ENCODE data around the gene ABCA12. TPM values are rescaled to one million over a fixed set of nuclear protein-coding genes. Genes with fewer than 3 reads are reported as not detected.
"Not testable (repeated sequence)": the region's sequence is repeated elsewhere in the genome, so short reads cannot be mapped to it uniquely, and the experiment has no call there.

Gene ABCA12
- not detected for total RNA-seq
- long read RNA-seq: 0 reads

GRCh38 chr2:215138479-215138878, at the start of gene ABCA12:
TSS of gene ABCA12 (minus strand) at chr2:215138626. CDS start at chr2:215138208, 418 bp downstream.
- DNase-seq (ENCODE audit: low spot score): no peak

GRCh38 chr2:215188078-215188477, 49.7 kb upstream of the ABCA12 start:
- no peak for DNase-seq (ENCODE audit: low spot score)

- no peak for DNase-seq (ENCODE audit: low spot score)
These were observed 47.6 kb upstream of the ABCA12 start for GRCh38 chr2:215186021-215186420.

GRCh38 chr2:215178121-215178520, 39.7 kb upstream of the ABCA12 start:
- no peak for DNase-seq (ENCODE audit: low spot score)

GRCh38 chr2:215171796-215172195, 33.4 kb upstream of the ABCA12 start:
- no peak for DNase-seq (ENCODE audit: low spot score)

- DNase-seq (ENCODE audit: low spot score): no peak
These were observed 32.7 kb upstream of the ABCA12 start for GRCh38 chr2:215171151-215171550.

- DNase-seq (ENCODE audit: low spot score): not testable (repeated sequence)
These were observed 28.1 kb upstream of the ABCA12 start for GRCh38 chr2:215166505-215166904.

- DNase-seq (ENCODE audit: low spot score): not testable (repeated sequence)
These were observed 24.9 kb upstream of the ABCA12 start for GRCh38 chr2:215163319-215163718.

GRCh38 chr2:215161301-215161829, 22.9 kb upstream of the ABCA12 start:
- no peak for DNase-seq (ENCODE audit: low spot score)

- no peak for DNase-seq (ENCODE audit: low spot score)
These were observed 21.7 kb upstream of the ABCA12 start for GRCh38 chr2:215160081-215160480.

- DNase-seq (ENCODE audit: low spot score): no peak
These were observed 18.0 kb upstream of the ABCA12 start for GRCh38 chr2:215156453-215156852.

- no peak for DNase-seq (ENCODE audit: low spot score)
These were observed 11.5 kb upstream of the ABCA12 start for GRCh38 chr2:215149894-215150293.

GRCh38 chr2:215149486-215149885, 11.1 kb upstream of the ABCA12 start:
- no peak for DNase-seq (ENCODE audit: low spot score)

GRCh38 chr2:215149060-215149459, 10.6 kb upstream of the ABCA12 start:
- DNase-seq (ENCODE audit: low spot score): no peak

GRCh38 chr2:215145611-215146010, 7.2 kb upstream of the ABCA12 start:
- DNase-seq (ENCODE audit: low spot score): no peak

GRCh38 chr2:215144106-215144875, 5.9 kb upstream of the ABCA12 start:
- no peak for DNase-seq (ENCODE audit: low spot score)

- no peak for DNase-seq (ENCODE audit: low spot score)
These were observed 5.0 kb upstream of the ABCA12 start for GRCh38 chr2:215143458-215143857.

GRCh38 chr2:215141706-215142105, 3.3 kb upstream of the ABCA12 start:
- DNase-seq (ENCODE audit: low spot score): no peak

- no peak for DNase-seq (ENCODE audit: low spot score)
These were observed 1.8 kb upstream of the ABCA12 start for GRCh38 chr2:215140166-215140707.

- no peak for DNase-seq (ENCODE audit: low spot score)
These were observed 585 bp downstream of the ABCA12 start for GRCh38 chr2:215137741-215138340.

GRCh38 chr2:215137329-215137686, 1.1 kb downstream of the ABCA12 start:
- DNase-seq (ENCODE audit: low spot score): no peak

GRCh38 chr2:215136669-215137328, 1.6 kb downstream of the ABCA12 start:
- no peak for DNase-seq (ENCODE audit: low spot score)

Data from mesenteric fat pad (tissue), 1 donor.